22Rv1 (cell line): Measurements from ENCODE around the gene MT1G.
"Not testable (repeated sequence)": the region's sequence is repeated elsewhere in the genome, so short reads cannot be mapped to it uniquely, and the experiment has no call there.

Source experiments
- H3K27ac ChIP-seq: fragments of 450-650 bp; 2 replicates; pipeline ENCODE4 v1.5.1; 2017
- CTCF ChIP-seq: fragments of 450-650 bp; IDR thresholded peaks from 2 replicates; pipeline ENCODE4 v1.5.1; 2017; ENCODE audit warnings: mild to moderate bottlenecking
- ZFX ChIP-seq: fragments of 450-650 bp; IDR thresholded peaks from 2 replicates; pipeline ENCODE4 v1.6.1; 2017; ENCODE audit warnings: antibody characterized with exemption, borderline replicate concordance

Gene MT1G

GRCh38 chr16:56625140-56625942, 42.5 kb downstream of the MT1G start, which contains the start of gene MT1E:
TSS of gene MT1E (plus strand) at chr16:56625781. CDS start at chr16:56625852, 71 bp downstream.
- TF ChIP-seq ZFX: no peak
- TF ChIP-seq CTCF: no peak
- H3K27ac ChIP-seq: peak within 1 kb of the TSS; percentile 18; the same call in 1 of the 2 replicates

- H3K27ac ChIP-seq: no peak overlapping the region
- TF ChIP-seq ZFX (no peak), CTCF (no peak)
Measured at GRCh38 chr16:56623637-56624036, 44.2 kb downstream of the MT1G start.

GRCh38 chr16:56623184-56623583, 44.7 kb downstream of the MT1G start:
- H3K27ac ChIP-seq: not testable (repeated sequence)

- H3K27ac ChIP-seq: not testable (repeated sequence)
Measured at GRCh38 chr16:56621665-56622445, 46.0 kb downstream of the MT1G start.

- TF ChIP-seq CTCF (no peak), ZFX (no peak)
- no peak overlapping the region for H3K27ac ChIP-seq
Measured at GRCh38 chr16:56620339-56620897, 47.4 kb downstream of the MT1G start.

GRCh38 chr16:56618138-56618537, 49.7 kb downstream of the MT1G start:
- no peak overlapping the region for H3K27ac ChIP-seq
- TF ChIP-seq CTCF: no peak
- TF ChIP-seq ZFX: no peak

GRCh38 chr16:56617212-56618085, 50.4 kb downstream of the MT1G start:
- TF ChIP-seq ZFX (no peak), CTCF (no peak)
- H3K27ac ChIP-seq: no peak overlapping the region
